Measurements from ENCODE around the gene LAPTM5. TPM values are rescaled to one million over a fixed set of nuclear protein-coding genes. Genes with fewer than 3 reads are reported as not detected.

LAPTM5 gene
- total and polyA plus RNA-seq, 3 experiments from 2014 or later = 204 to 589 (median 206) TPM

DNA sequence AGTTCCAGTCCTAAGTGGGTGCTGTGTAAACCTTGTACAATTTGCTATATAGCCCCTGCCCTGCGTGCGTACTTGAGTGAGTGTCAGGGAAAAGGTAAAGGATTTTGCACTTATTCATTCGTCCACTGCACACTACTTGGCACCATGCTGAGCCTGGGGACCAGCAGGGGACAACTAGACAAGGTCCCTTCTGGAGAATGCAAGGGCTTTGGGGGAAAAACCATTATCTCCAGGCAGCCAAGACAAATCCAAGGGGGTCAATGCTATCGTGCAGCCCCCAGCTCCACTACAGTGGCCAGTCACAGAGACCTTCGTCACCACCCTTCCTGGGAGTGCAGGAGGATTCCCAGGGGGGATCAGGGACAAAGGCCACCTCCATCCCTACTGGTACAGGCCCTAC lies 73.9 kb downstream of the LAPTM5 start:
- H3K36me3 Mint-ChIP-seq = no peaks in the 10 kb centered on the region
- CTCF ChIA-PET = no interaction called here
- H3K36me3 ChIP-seq (ENCODE audit: insufficient read depth, low read length) = no peaks in the 10 kb centered on the region
- H3K9me3 Mint-ChIP-seq = peaks cover 0 to 2% (median 0%) of the 10 kb centered on the region in 5 donors
- peaks cover 12% of the 10 kb centered on the region for H3K27me3 ChIP-seq (ENCODE audit: insufficient read depth, low read length, poor library complexity, severe bottlenecking)
- DNase-seq = no peak
- peaks cover 25 to 67% of the 10 kb centered on the region in 2 donors for H3K27me3 Mint-ChIP-seq
- no peaks in the 10 kb centered on the region for H3K9me3 ChIP-seq (ENCODE audit: low read length)
- POLR2A ChIA-PET = no interaction called here
- H3K4me1 ChIP-seq (ENCODE audit: insufficient read depth, low read length) = peaks cover 8% of the 10 kb centered on the region
- H3K27ac ChIP-seq (ENCODE audit: low read depth, low read length) = no peak overlapping the region
- no peak overlapping the region for H3K27ac Mint-ChIP-seq
- H3K4me3 ChIP-seq (ENCODE audit: low read length) = no peak overlapping the region
- H3K4me3 Mint-ChIP-seq = no peak overlapping the region
- peaks cover 4 to 11% (median 4%) of the 10 kb centered on the region in 3 donors for H3K4me1 Mint-ChIP-seq

Other genes starting within 250 kb of the LAPTM5 start
- under 1 TPM; 0.59 to 0.91 TPM for gene MATN1, start 34.2 kb downstream of the LAPTM5 start, total RNA-seq
- gene MATN1, start 34.2 kb downstream of the LAPTM5 start, polyA plus RNA-seq = not detected
- gene SDC3, start 151.0 kb upstream of the LAPTM5 start, total RNA-seq = under 1 TPM; 0.44 TPM
- gene SDC3, start 151.0 kb upstream of the LAPTM5 start, polyA plus RNA-seq = not detected

Data from CD8-positive, alpha-beta memory T cell (primary cell).